K562 (cell line): Measurements from ENCODE around the gene ZBTB20.

Experiments used
- ATF3 ChIP-seq, 2 experiments: fragments of 450-650 bp in 1 of 2; sonication (generic) in 1 of 2; formaldehyde crosslinking in 1 of 2; IDR thresholded peaks in 1 of 2; conservative IDR thresholded peaks in 1 of 2; 2 replicates each; pipeline versions ENCODE4 v1.6.1 to v1.8.1; 2016 to 2023; ENCODE audit warnings: mild to moderate bottlenecking in 2 of 2, moderate library complexity in 2 of 2, inconsistent platforms in 1 of 2, missing genetic modification reagents in 1 of 2
- BHLHE40 ChIP-seq: IDR thresholded peaks from 2 replicates; pipeline ENCODE4 v1.6.1; 2011; ENCODE audit warnings: low read length, improper control_type of control experiment
- ELF4 ChIP-seq: fragments of 450-650 bp; formaldehyde crosslinking; IDR thresholded peaks from 2 replicates; pipeline ENCODE4 v1.4.0; 2022; ENCODE audit warnings: missing genetic modification characterization
- FOSL1 ChIP-seq: fragments of 200-800 bp; sonication (Bioruptor generic); conservative IDR thresholded peaks from 2 replicates; pipeline ENCODE4 v1.6.1; 2016; ENCODE audit warnings: missing genetic modification characterization, missing compliant biosample characterization
- GATA2 ChIP-seq: sonication (generic); formaldehyde crosslinking; IDR thresholded peaks from 2 replicates; pipeline ENCODE4 v1.4.0; 2020; ENCODE audit warnings: mild to moderate bottlenecking, missing genetic modification reagents
- POLR2A ChIP-seq: fragments of 450-650 bp; conservative IDR thresholded peaks from 2 replicates; pipeline ENCODE4 v1.6.1; 2016
- TCF15 ChIP-seq: fragments of 250-450 bp; sonication (Bioruptor Pico); IDR thresholded peaks from 2 replicates; pipeline ENCODE4 v1.8.0; 2022; ENCODE audit warnings: moderate library complexity, mild to moderate bottlenecking, inconsistent platforms
- ZNF444 ChIP-seq: fragments of 250-450 bp; sonication (Bioruptor Pico); IDR thresholded peaks from 2 replicates; pipeline ENCODE4 v1.4.0; 2020; ENCODE audit warnings: mild to moderate bottlenecking, moderate library complexity
- TF ChIP-seq, protein P1 (sequence below), 2 experiments: IDR thresholded peaks in 1 of 2; conservative IDR thresholded peaks in 1 of 2; 2 replicates each; pipeline ENCODE4 v1.6.1; 2016; ENCODE audit warnings: low read depth in 2 of 2, mild to moderate bottlenecking in 1 of 2, missing compliant biosample characterization in 1 of 2, missing genetic modification characterization in 1 of 2, moderate library complexity in 1 of 2

GRCh38 chr3:114727373-114727772 is 419.7 kb downstream of the ZBTB20 start:
- TF ChIP-seq ZNF444 (CRISPR knock-in tag) (no peak), TCF15 (CRISPR knock-in tag) (no peak), ATF3 (IDR thresholded peaks at IDR 0.05) (no peak), ATF3 (CRISPR knock-in tag; conservative IDR thresholded peaks at IDR 0.05) (no peak), BHLHE40 (no peak), POLR2A (no peak), ELF4 (no peak), GATA2 (no peak), FOSL1 (no peak)
- TF ChIP-seq, protein P1, sequence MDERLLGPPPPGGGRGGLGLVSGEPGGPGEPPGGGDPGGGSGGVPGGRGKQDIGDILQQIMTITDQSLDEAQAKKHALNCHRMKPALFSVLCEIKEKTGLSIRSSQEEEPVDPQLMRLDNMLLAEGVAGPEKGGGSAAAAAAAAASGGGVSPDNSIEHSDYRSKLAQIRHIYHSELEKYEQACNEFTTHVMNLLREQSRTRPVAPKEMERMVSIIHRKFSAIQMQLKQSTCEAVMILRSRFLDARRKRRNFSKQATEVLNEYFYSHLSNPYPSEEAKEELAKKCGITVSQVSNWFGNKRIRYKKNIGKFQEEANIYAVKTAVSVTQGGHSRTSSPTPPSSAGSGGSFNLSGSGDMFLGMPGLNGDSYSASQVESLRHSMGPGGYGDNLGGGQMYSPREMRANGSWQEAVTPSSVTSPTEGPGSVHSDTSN (CRISPR knock-in tag; IDR thresholded peaks at IDR 0.05; ENCODE audit: low read depth): no peak
- TF ChIP-seq, protein P1 (tag; conservative IDR thresholded peaks at IDR 0.05; ENCODE audit: low read depth): no peak
